HCT116 (cell line): Measurements from ENCODE around the gene SPATA33. TPM values are rescaled to one million over a fixed set of nuclear protein-coding genes. Genes with fewer than 3 reads are reported as not detected.

Experiments
- ATAC-seq: fragments of 200-7000 bp; cut with Tn5 transposase; 2 replicates; pipeline ENCODE4 v1.9.1; 2020; ENCODE audit warnings: mild to moderate bottlenecking, moderate library complexity
- BruUV-seq: library from RNA; stranded (reverse); fragments of 400-500 nt; replicated peaks from 2 replicates; lab custom pipeline; 2021; lab: Mats Ljungman, UMichigan
- CTCF ChIA-PET: fragments of 300-600 bp; sonication (Branson Sonifier 250); formaldehyde crosslinking; loops from one replicate; lab custom pipeline; 2021; ENCODE audit warnings: antibody characterized with exemption; lab: Charles Lee
- POLR2A ChIA-PET: fragments of 300-600, 350-600 bp; sonication (Branson Sonifier 250); formaldehyde crosslinking; loops from one replicate; lab custom pipeline; 2021; ENCODE audit warnings: antibody characterized with exemption; lab: Charles Lee
- RAD21 ChIA-PET, 2 experiments: fragments of 300-600 bp; sonication (Branson Sonifier 250); formaldehyde crosslinking; loops; one replicate each; lab custom pipeline; 2023; ENCODE audit warnings: low total read pairs in 2 of 2; ENCODE audit not compliant: uncharacterized antibody in 2 of 2, unreplicated experiment in 2 of 2, low non-redundant PET in 1 of 2; lab: Charles Lee
- DNase-seq: peaks from one replicate; pipeline ENCODE4 v3.0.0-alpha.2; 2010; ENCODE audit warnings: low read depth, low spot score
- H2AFZ ChIP-seq: fragments of 200-600 bp; shearing (Covaris generic), sonication (generic); 2 replicates; pipeline ENCODE4 v1.6.1; 2017; ENCODE audit warnings: low read depth, mixed run types, mixed read lengths, antibody characterized with exemption, low read length; ENCODE audit not compliant: poor library complexity, severe bottlenecking
- H3K27ac ChIP-seq: 2 replicates; pipeline ENCODE4 v1.5.1; 2012; ENCODE audit warnings: low read depth, low read length
- H3K27me3 ChIP-seq: fragments of 200-600 bp; sonication (generic); 2 replicates; pipeline ENCODE4 v1.6.1; 2016; ENCODE audit warnings: mixed run types, low read length, mixed read lengths; ENCODE audit not compliant: insufficient read depth
- H3K36me3 ChIP-seq, 2 experiments: fragments of 200-500 bp in 1 of 2; fragments of 200-600 bp in 1 of 2; sonication (Bioruptor generic) in 1 of 2; sonication (generic) in 1 of 2; 2 replicates each; pipeline versions ENCODE4 v1.5.1 to v1.6.1; 2014 to 2016; ENCODE audit warnings: low read length in 2 of 2, inconsistent platforms in 1 of 2, mixed read lengths in 1 of 2, mixed run types in 1 of 2; ENCODE audit not compliant: insufficient read depth in 2 of 2, control insufficient read depth in 1 of 2
- H3K4me1 ChIP-seq, 2 experiments: fragments of 200-600 bp in 1 of 2; sonication (generic) in 1 of 2; 2 replicates each; pipeline versions ENCODE4 v1.5.1 to v1.6.1; 2012 to 2017; ENCODE audit warnings: low read length in 2 of 2, inconsistent platforms in 1 of 2, mild to moderate bottlenecking in 1 of 2, mixed read lengths in 1 of 2, mixed run types in 1 of 2, moderate library complexity in 1 of 2; ENCODE audit not compliant: insufficient read depth in 2 of 2, control insufficient read depth in 1 of 2
- H3K4me2 ChIP-seq: fragments of 200-600 bp; sonication (generic); 2 replicates; pipeline ENCODE4 v1.6.1; 2017; ENCODE audit warnings: mixed run types, low read length, mixed read lengths
- H3K4me3 ChIP-seq, 2 experiments: fragments of 200-600 bp in 1 of 2; sonication (generic) in 1 of 2; replicated peaks in 1 of 2; 2 replicates each; pipeline ENCODE4 v1.5.1; 2011 to 2016; ENCODE audit warnings: low read length in 2 of 2, control low read depth in 1 of 2, low read depth in 1 of 2, mild to moderate bottlenecking in 1 of 2, mixed read lengths in 1 of 2, mixed run types in 1 of 2
- H3K79me2 ChIP-seq: fragments of 200-600 bp; sonication (generic); 2 replicates; pipeline ENCODE4 v1.6.1; 2017; ENCODE audit warnings: mild to moderate bottlenecking, mixed run types, low read length, moderate library complexity, mixed read lengths; ENCODE audit not compliant: insufficient read depth
- H3K9ac ChIP-seq: fragments of 200-600 bp; sonication (generic); 2 replicates; pipeline ENCODE4 v1.6.1; 2016; ENCODE audit warnings: low read length, mixed read lengths
- H3K9me2 ChIP-seq: fragments of 200-600 bp; sonication (generic), shearing (Covaris generic); 2 replicates; pipeline ENCODE4 v1.6.1; 2017; ENCODE audit warnings: mixed run types, mild to moderate bottlenecking, moderate library complexity; ENCODE audit not compliant: insufficient read depth
- H3K9me3 ChIP-seq, 2 experiments: fragments of 200-500 bp in 1 of 2; fragments of 200-600 bp in 1 of 2; sonication (Bioruptor generic) in 1 of 2; sonication (generic) in 1 of 2; 2 replicates each; pipeline ENCODE4 v1.6.1; 2014 to 2017; ENCODE audit warnings: low read length in 2 of 2, mixed read lengths in 2 of 2, inconsistent platforms in 1 of 2, low read depth in 1 of 2, mild to moderate bottlenecking in 1 of 2, mixed run types in 1 of 2, moderate library complexity in 1 of 2; ENCODE audit not compliant: control insufficient read depth in 1 of 2, insufficient read depth in 1 of 2
- H4K20me1 ChIP-seq: fragments of 200-600 bp; sonication (generic), shearing (Covaris generic); 2 replicates; pipeline ENCODE4 v1.6.1; 2017; ENCODE audit warnings: mixed run types, mild to moderate bottlenecking, moderate library complexity; ENCODE audit not compliant: insufficient read depth
- EGR1 ChIP-seq: IDR thresholded peaks from 2 replicates; pipeline ENCODE4 v1.6.1; 2012; ENCODE audit warnings: low read depth
- EZH2 ChIP-seq: fragments of 200-600 bp; sonication (generic); IDR thresholded peaks from 2 replicates; pipeline ENCODE4 v1.6.1; 2017; ENCODE audit warnings: antibody characterized with exemption, mixed run types
- POLR2A ChIP-seq: IDR thresholded peaks from 2 replicates; pipeline ENCODE4 v1.7.0; 2011; ENCODE audit warnings: borderline replicate concordance; ENCODE audit not compliant: insufficient read depth, insufficient read length; ENCODE audit errors: extremely low read depth
- POLR2AphosphoS5 ChIP-seq: IDR thresholded peaks from 2 replicates; pipeline ENCODE4 v1.6.1; 2011; ENCODE audit warnings: mild to moderate bottlenecking, low read depth, low read length, moderate library complexity
- SRF ChIP-seq: IDR thresholded peaks from 2 replicates; pipeline ENCODE4 v1.6.1; 2012; ENCODE audit warnings: low read depth
- TCF7L2 ChIP-seq: IDR thresholded peaks from 2 replicates; pipeline ENCODE4 v1.7.0; 2011; ENCODE audit warnings: borderline replicate concordance, inconsistent platforms; ENCODE audit not compliant: insufficient read depth, insufficient read length; ENCODE audit errors: extremely low read depth
- YY1 ChIP-seq: IDR thresholded peaks from 2 replicates; pipeline ENCODE4 v1.6.1; 2011; ENCODE audit warnings: low read length, low read depth, moderate library complexity, mild to moderate bottlenecking; ENCODE audit not compliant: insufficient replicate concordance; ENCODE audit errors: extremely low read depth
- ZFX ChIP-seq: fragments of 450-650 bp; IDR thresholded peaks from 2 replicates; pipeline ENCODE4 v1.6.1; 2017
- ZNF274 ChIP-seq: fragments of 200-500 bp; sonication (Bioruptor generic); IDR thresholded peaks from 2 replicates; pipeline ENCODE4 v1.6.1; 2014; ENCODE audit warnings: mild to moderate bottlenecking, low read depth, low read length, inconsistent platforms
- intact Hi-C: fragments of 100-400 bp; cut with micrococcal nuclease; formaldehyde crosslinking; loops from 2 replicates; pipeline ENCODE4 v1.10.0; 2022
- total RNA-seq: library from RNA; stranded (reverse); gene quantifications from one replicate; pipeline ENCODE4 v1.2.1, GENCODE V29; 2021; ENCODE audit not compliant: unreplicated experiment
- TF ChIP-seq, protein P1 (sequence below), 3 experiments: fragments of 200-600 bp in 1 of 3; sonication (generic) in 1 of 3; IDR thresholded peaks in 2 of 3; conservative IDR thresholded peaks in 1 of 3; 2 replicates each; pipeline ENCODE4 v1.5.1; 2012 to 2017; ENCODE audit warnings: low read depth in 2 of 3, low read length in 2 of 3, antibody characterized with exemption in 1 of 3, borderline replicate concordance in 1 of 3, control low read depth in 1 of 3, mild to moderate bottlenecking in 1 of 3, mixed read lengths in 1 of 3, mixed run types in 1 of 3, moderate library complexity in 1 of 3; ENCODE audit not compliant: insufficient read depth in 1 of 3
- TF ChIP-seq, protein P2 (sequence below): IDR thresholded peaks from 2 replicates; pipeline ENCODE4 v1.6.1; 2011; ENCODE audit warnings: mild to moderate bottlenecking, low read length, moderate library complexity; ENCODE audit not compliant: insufficient replicate concordance; ENCODE audit errors: extremely low read depth

The SPATA33 gene
- total RNA-seq, 1 experiment from 2014 or later: 24.9 TPM

GRCh38 chr16:89701425-89702406 lies 44.1 kb downstream of the SPATA33 start, which contains the start of gene SPATA2L:
TSS of gene SPATA2L (minus strand) at chr16:89701705. CDS start at chr16:89701232, 473 bp downstream.
- H3K27me3 ChIP-seq: no peaks in the 10 kb centered on the region
- peak within 1 kb of the TSS; percentile 85 for H3K9ac ChIP-seq
- POLR2A ChIA-PET: interaction anchor here (0.9 to 2.0 kb wide), 5 partner anchors 9 to 221 kb away, joined by 3 to 5 read pairs (median 4); partner anchors contain the start of genes TCF25 and TUBB3
- RAD21 ChIA-PET: no interaction called here
- peaks cover 21 to 39% of the 10 kb centered on the region in 2 experiments for H3K4me1 ChIP-seq
- H3K4me2 ChIP-seq: peak within 1 kb of the TSS; percentile 98
- H3K79me2 ChIP-seq: peaks cover 24% of the 10 kb centered on the region
- H3K9me2 ChIP-seq: no peaks in the 10 kb centered on the region
- DNase-seq: peak; percentile 95
- H2AFZ ChIP-seq: peak within 1 kb of the TSS; percentile 80
- H3K27ac ChIP-seq: peak within 1 kb of the TSS; percentile 88
- ATAC-seq: peak; percentile 76
- H3K4me3 ChIP-seq: peak within 1 kb of the TSS; percentile 76 to 90
- CTCF ChIA-PET: interaction anchor here (1.1 to 2.8 kb wide), 4 partner anchors 45 to 209 kb away, joined by 3 to 20 read pairs (median 4); partner anchors contain the start of genes CHMP1A and SPATA33
- BruUV-seq: no TSS peak
- peaks cover 6 to 12% of the 10 kb centered on the region in 2 experiments; a peak in 2 of 4 replicates for H3K36me3 ChIP-seq
- TF ChIP-seq, protein P1, sequence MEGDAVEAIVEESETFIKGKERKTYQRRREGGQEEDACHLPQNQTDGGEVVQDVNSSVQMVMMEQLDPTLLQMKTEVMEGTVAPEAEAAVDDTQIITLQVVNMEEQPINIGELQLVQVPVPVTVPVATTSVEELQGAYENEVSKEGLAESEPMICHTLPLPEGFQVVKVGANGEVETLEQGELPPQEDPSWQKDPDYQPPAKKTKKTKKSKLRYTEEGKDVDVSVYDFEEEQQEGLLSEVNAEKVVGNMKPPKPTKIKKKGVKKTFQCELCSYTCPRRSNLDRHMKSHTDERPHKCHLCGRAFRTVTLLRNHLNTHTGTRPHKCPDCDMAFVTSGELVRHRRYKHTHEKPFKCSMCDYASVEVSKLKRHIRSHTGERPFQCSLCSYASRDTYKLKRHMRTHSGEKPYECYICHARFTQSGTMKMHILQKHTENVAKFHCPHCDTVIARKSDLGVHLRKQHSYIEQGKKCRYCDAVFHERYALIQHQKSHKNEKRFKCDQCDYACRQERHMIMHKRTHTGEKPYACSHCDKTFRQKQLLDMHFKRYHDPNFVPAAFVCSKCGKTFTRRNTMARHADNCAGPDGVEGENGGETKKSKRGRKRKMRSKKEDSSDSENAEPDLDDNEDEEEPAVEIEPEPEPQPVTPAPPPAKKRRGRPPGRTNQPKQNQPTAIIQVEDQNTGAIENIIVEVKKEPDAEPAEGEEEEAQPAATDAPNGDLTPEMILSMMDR (IDR thresholded peaks at IDR 0.05 in 2 of 3, conservative IDR thresholded peaks at IDR 0.05 in 1 of 3; ENCODE audit: borderline replicate concordance in 1 of 3, insufficient read depth in 1 of 3, low read depth in 2 of 3, low read length in 2 of 3): peak in 1 of 3 experiments; percentile 29; a peak in 2 of 6 replicates
- TF ChIP-seq TCF7L2: no peak
- TF ChIP-seq YY1: peak; percentile 20
- peak; percentile 78 for TF ChIP-seq POLR2A
- TF ChIP-seq EGR1: no peak
- no peak for TF ChIP-seq EZH2
- TF ChIP-seq ZFX: peak; percentile 64; the same call in 1 of the 2 replicates
- TF ChIP-seq, protein P2, sequence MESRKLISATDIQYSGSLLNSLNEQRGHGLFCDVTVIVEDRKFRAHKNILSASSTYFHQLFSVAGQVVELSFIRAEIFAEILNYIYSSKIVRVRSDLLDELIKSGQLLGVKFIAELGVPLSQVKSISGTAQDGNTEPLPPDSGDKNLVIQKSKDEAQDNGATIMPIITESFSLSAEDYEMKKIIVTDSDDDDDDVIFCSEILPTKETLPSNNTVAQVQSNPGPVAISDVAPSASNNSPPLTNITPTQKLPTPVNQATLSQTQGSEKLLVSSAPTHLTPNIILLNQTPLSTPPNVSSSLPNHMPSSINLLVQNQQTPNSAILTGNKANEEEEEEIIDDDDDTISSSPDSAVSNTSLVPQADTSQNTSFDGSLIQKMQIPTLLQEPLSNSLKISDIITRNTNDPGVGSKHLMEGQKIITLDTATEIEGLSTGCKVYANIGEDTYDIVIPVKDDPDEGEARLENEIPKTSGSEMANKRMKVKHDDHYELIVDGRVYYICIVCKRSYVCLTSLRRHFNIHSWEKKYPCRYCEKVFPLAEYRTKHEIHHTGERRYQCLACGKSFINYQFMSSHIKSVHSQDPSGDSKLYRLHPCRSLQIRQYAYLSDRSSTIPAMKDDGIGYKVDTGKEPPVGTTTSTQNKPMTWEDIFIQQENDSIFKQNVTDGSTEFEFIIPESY: peak; percentile 62
- peak; percentile 95 for TF ChIP-seq POLR2AphosphoS5
- no peak for TF ChIP-seq SRF
- no peak for TF ChIP-seq ZNF274
- H3K9me3 ChIP-seq: no peaks in the 10 kb centered on the region
- intact Hi-C loops: no loop called here
- peaks cover 3% of the 10 kb centered on the region; the same call in 1 of the 2 replicates for H4K20me1 ChIP-seq
